H1 (cell line): ENCODE data around the gene ARL3. TPM values are rescaled to one million over a fixed set of nuclear protein-coding genes. Genes with fewer than 3 reads are reported as not detected.

Source experiments
- SIN3A ChIP-seq, 2 experiments: IDR thresholded peaks in 1 of 2; conservative IDR thresholded peaks in 1 of 2; 2 replicates each; pipeline ENCODE4 v1.6.1; 2011 to 2012; ENCODE audit warnings: low read length in 2 of 2, improper control_type of control experiment in 1 of 2, low read depth in 1 of 2, mild to moderate bottlenecking in 1 of 2
- polyA plus RNA-seq, 7 experiments: library from polyadenylated mRNA; depleted of rRNA in 3 of 7; stranded (reverse) in 5 of 7; unstranded in 2 of 7; fragments of >200 nt in 5 of 7; fragments of 200-250 nt in 2 of 7; gene quantifications; 1 replicate in 5 of 7; 2 replicates in 1 of 7; 4 replicates in 1 of 7; pipeline versions ENCODE4 v1.2.1 to v1.2.3, GENCODE V29; 2011 to 2013; ENCODE audit warnings: missing spikeins in 2 of 7, mixed read lengths in 2 of 7
- total RNA-seq: library from RNA; stranded (reverse); fragmentation: NEBNext Ultra II Directional; extraction: Animal tissue kit (Norgen Biotek cat#: 25700); gene quantifications from 2 replicates; pipeline ENCODE4 v1.2.1, GENCODE V29; 2021

ARL3 gene
- total and polyA plus RNA-seq, 2 of the 8 experiments (the other 6 are each of a cell fraction or from before 2014, with no cell fraction given): 8.8 to 16.2 TPM

DNA sequence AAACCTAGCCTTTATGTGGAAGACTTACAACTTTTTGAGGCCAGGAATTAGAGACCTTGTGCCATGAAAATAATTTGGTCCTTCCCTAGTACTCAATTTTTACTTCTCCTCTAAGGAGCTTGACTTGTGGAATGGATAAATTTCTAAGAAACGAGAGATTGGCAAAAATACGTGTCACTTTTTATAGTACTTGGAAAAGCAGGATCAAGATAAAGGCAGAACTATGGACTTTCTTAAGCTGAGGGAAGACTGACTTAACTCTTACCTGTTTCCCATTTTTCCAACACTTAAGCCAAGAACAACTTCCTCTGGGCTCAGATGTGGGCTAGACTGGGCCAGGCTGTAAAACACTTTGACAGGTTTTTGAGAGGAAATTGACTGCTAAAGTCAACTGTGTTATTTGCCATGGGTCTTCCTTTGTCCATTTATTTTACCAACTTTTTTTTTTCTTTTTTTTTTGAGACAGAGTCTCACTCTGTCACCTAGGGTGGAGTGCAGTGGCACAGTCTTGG is 27.6 kb upstream of the ARL3 start (continued):
- no peak for TF ChIP-seq SIN3A (conservative IDR thresholded peaks at IDR 0.05 in 1 of 2, IDR thresholded peaks at IDR 0.05 in 1 of 2; ENCODE audit: low read depth in 1 of 2, low read length in 2 of 2)
